SK-N-DZ (cell line): ENCODE results near the gene YPEL2.
A peak's percentile ranks its signal among the peaks of the same experiment; 100 is the strongest.
"Not testable (repeated sequence)": the region's sequence is repeated elsewhere in the genome, so short reads cannot be mapped to it uniquely, and the experiment has no call there.

Experiments
- DNase-seq: peaks from one replicate; pipeline ENCODE4 v3.0.0-alpha.2; 2015; ENCODE audit warnings: low spot score

Gene YPEL2

GRCh38 chr17:59404471-59404870 lies 73.0 kb downstream of the YPEL2 start:
- no peak for DNase-seq

DNA sequence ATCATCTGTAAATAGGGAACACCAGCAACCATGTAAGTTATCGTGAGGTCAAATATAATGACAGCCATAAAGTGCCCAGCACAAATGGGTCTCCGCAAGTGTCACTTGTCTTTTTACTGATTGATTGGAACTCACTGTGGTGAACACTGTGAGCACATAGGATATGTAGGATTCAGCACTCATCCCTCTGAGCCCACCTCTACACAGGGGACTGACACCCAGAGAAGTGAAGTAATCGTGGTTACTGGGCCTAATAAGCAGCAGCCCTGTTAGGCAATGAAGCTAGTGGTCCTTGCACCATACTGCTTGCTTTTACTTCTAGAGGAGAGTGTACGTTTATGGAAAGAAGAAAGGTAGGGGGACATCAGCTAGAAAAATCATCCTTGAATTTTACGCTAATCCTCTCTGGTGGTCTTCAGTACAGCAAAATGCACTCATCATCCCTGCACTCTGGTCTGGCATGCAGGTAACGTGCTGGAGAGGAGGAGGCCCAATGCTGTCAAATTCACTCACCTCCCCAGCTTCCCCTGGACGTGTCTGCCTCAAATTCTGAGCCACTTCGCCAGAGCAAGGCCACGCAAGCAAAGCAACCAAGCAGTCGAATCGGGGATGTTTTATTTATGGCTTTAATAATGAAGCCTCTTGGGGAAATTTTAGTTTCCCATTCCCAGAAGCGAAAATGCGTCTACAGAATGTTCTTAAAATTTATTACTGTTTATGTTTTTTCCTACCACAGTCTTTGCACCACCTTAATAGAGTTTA lies 74.7 kb downstream of the YPEL2 start:
- no peak for DNase-seq

- peak; percentile 83 for DNase-seq
Measured at GRCh38 chr17:59406808-59407381, 75.4 kb downstream of the YPEL2 start.

DNA sequence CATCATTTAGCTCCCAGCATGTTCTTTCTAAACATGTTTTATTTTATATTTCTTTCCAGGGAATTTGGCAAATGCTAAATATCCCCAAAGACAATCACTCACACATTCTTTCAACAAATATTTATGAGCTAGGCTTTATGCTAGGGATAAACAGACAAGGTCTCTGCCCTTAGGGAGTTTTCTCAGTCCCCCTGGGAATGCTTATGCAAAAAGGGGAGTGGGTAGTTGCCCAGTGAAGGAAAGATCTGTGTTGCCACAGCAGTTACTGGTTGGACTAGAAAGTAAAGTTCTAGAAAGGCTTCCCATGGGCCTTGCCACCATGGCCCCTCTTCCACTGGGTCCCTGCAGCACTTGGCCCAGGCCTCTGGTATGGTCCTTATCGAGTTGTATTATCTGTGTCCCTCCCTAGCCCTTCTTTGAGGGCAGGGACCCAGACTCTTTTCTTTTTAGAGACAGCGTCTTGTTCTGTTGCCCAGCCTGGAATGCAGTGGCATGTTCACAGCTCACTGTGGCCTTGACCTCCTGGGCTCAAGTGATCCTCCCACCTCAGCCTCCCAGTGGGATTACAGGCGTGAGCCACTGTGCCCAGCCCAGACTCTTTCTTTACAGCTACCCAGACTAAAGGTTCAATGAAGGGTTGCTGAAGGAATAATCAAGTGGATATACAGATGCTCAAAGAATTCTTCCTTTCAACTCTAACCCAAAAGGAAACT lies 78.0 kb downstream of the YPEL2 start:
- no peak for DNase-seq

DNA sequence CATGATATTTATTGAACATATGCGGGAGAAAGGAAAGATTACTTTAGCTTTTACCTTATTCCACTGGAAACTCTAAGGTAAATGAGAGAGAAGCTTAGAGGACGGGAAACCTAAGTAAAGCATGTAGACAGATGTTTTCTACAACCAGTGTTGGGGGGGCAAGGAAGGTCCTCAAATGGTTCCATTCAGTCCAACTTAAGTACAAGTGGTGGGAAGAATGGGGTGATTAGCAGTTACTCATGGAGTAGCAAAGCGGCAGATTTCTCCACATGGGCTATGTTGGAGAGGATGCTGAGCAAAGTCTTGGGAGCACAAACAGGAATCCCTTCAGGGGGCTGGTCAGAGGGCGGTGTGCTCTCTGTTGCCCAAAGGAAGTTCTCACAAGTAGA lies 78.6 kb downstream of the YPEL2 start:
- DNase-seq: no peak

DNA sequence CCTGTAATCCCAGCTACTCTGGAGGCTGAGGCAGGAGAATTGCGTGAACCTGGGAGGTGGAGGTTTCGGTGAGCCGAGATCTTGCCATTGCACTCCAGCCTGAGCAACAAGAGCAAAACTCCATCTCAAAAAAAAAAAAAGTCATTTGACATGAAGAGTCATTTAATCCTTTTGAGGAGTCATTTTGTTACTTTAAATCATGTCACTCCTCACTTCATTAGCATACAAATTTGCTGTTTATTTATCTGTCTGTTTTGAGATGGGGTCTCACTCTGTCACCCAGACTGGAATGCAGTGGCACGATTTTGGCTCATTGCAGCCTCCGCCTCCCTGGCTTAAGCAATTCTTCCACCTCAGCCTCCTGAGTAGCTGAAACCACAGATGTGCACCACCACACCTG lies 81.0 kb downstream of the YPEL2 start:
- DNase-seq: not testable (repeated sequence)

DNA sequence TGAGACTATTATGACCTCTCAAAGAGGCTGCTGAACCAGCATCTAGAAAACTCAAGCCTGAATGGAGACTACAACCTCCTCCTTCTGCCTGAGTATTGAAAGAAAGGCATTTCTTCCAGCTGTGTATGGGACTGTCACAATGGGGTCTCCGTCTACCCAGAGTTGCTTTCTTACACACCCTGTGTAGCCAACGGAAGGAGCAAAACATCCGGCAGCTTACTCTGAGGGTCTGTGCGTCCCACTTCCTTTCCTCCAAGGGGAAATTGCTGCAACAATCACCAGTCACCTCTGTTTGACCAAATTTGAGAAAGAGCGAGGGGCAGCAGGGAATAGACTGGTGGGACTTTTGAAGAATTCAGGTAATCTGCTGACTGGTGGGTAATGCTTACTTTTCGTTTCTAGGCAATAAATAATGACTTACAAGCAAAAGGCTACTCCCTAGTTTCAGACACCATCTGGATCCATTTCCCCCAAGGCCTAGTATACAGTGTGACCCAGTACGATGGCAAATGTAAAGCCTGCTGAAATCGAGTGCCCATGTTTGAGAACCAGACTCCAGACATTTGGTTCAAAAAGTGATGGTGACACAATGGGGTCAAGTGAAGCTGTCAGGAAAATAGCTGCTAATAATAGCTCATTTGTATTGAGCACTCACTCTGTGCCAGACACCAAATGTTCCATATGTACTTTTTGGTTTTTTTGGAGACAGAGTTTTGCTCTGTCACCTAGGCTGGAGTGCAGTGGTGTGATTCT lies 81.7 kb downstream of the YPEL2 start:
- no peak for DNase-seq

DNA sequence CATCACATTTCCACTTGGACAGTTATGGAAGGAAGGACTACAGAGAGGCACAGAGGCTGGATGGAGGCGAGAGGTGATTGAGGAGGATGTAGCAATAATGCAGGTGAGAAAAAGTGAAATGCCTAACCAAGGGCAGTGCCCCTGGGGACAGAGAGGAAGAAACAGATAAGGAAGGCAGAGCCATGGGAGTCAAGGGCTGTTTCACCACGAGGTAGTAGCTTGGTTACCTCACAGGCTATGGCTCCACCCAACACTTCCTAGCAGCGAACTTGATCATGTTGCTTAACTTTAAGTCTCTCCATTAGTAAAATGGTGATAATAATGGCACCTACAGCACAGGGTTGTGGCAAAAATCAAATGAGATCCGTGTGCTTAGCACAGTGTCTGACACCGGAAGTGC lies 83.9 kb downstream of the YPEL2 start:
- no peak for DNase-seq

GRCh38 chr17:59416184-59416583 lies 84.7 kb downstream of the YPEL2 start:
- DNase-seq: no peak

DNA sequence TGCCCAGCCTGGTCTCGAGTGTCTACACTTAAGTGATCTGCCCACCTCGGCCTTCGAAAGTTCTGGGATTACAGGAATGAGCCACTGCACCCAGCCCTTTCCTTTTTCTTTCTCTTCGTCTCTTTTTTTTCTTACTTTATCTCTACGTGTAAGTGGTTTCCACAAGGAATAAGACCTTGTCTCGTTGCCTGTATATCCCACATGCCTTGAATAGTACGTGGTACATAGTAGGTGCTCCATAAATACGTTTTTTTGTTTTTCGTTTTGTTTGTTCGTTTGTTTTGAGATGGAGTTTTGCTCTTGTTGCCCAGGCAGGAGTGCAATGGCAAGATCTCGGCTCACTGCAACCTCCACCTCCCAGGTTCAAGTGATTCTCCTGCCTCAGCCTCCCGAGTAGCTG lies 86.0 kb downstream of the YPEL2 start:
- no peak for DNase-seq

DNA sequence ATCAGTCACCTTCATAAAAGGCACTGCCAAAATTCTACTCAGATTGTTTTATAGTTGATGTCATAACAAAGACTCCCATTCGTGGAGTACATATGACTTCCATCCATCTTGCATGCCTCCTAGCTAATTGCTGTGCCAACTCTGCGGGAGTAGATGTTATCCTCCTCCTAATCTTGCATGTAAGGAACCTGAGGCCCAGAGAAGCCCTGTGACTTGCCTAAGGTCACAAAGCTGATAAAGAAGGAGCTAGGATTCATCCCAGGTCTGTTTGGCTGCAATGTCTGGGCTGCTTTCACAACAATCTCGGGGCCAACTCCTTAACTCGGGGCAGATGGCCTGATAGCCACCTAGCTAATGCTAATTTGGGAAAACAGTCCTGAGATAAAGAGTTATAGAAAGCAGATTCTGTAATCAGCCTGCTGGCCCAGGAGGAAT lies 87.3 kb downstream of the YPEL2 start:
- DNase-seq: peak; percentile 92

- no peak for DNase-seq
Measured at GRCh38 chr17:59420901-59421300, 89.4 kb downstream of the YPEL2 start.

- DNase-seq: no peak
Measured at GRCh38 chr17:59421722-59422121, 90.3 kb downstream of the YPEL2 start.

DNA sequence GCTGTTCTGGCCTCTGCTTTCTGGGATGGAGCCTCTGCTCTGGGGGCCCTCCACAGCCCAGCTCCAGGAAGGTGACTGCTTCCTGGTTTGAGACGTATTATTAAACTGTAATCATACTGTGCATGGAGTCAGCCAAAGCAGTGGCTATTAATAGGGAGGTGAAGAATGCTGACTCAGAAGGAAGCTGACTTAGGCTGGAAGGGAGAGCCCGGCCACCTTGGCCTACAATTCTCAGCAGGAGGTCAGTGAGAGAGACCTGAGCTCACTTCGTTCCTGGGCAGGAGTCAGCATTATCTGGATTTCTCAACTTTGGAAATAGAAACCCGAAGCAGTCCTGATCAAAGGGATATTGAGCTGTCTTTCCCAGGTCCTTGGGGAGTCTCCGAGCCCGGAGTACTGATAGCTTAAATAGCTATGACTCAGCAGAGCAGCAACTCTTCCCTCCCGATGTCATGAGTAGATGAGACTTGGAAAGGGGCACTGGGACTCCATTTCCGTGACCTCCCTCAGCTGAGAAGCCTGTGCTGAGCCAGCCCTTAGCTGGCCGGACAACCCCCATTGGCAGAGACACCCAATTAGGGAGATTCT lies 91.8 kb downstream of the YPEL2 start:
- peak; percentile 48 for DNase-seq

DNA sequence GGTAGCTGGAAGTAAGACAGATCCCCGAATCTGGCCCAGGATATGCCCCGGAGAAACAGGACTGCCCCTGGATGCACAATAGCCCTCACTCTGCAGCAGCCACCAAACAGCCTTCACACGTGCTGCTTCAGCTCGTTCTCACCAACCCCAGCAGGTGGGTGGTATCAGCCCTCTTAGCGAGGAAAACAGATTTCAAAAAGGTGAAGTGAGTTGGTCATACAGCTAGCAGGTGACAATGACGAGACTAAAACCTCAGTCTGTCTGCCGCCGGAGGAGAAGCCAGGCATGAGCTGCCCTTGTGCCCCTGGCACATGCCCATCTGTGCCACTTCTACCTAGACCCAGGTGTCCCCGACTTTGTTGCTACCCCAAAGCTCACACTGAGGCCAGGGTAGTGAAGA lies 92.4 kb downstream of the YPEL2 start:
- DNase-seq: no peak

DNA sequence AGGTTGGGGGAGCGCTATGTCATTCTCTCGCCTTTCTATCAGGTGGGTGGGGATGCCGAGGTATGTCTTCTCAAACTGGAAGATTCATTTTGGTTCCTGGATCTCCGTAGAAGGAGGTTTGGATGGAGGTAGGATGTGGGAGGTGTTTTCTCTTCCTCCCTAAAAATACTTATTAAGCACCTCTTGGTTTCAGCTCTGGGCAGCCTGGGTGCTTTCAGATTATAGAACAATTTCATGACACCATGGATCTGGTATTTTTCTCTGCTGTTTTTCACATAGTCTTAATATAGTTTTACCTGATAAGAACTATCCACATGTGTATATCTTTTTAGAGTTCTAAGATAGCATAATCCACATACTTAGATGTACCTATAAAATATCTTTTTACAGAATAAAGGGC lies 92.9 kb downstream of the YPEL2 start:
- no peak for DNase-seq

DNA sequence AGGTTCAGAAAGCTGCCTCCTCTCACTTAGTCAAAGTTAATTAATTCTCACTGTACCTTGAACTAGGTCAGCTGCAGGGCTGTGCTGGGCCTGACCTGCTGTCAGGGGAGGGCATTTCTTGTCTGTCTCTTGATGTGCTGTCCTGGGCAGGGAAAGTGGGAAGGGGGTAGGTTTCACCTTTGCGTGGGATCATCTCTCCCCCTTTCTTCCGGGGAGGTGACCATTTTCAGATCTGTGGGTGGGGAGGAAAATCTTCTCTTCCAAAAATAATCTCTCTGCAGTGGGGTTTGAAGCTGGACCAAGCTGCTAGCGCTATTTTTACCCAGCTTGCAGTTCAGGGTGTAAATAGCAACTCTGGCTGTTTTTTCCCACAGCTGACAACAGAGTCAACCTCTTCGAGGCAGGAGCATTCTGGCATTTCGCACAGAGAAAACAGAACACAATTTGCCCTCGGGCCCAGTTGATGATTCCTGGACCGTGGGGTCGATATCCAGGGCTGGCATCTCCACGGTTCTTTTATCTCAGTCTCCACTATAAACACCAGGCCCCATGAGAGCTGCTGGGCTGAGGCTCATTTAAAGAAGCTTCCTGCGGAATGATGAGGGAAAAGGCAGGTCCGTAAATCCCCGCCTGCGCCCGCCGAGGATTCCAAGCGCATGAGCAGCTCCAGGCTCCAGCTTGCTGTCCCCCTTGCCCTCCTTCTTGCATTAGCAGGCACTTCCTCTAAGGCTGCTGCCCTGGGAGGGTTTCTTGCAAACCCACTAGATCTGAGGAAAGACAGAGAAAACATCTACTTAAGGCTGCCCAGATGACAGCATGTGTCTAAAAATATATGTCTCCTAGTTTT lies 93.9 kb downstream of the YPEL2 start:
- DNase-seq: peak; percentile 47

- DNase-seq: no peak
Measured at GRCh38 chr17:59426031-59426430, 94.6 kb downstream of the YPEL2 start.

DNA sequence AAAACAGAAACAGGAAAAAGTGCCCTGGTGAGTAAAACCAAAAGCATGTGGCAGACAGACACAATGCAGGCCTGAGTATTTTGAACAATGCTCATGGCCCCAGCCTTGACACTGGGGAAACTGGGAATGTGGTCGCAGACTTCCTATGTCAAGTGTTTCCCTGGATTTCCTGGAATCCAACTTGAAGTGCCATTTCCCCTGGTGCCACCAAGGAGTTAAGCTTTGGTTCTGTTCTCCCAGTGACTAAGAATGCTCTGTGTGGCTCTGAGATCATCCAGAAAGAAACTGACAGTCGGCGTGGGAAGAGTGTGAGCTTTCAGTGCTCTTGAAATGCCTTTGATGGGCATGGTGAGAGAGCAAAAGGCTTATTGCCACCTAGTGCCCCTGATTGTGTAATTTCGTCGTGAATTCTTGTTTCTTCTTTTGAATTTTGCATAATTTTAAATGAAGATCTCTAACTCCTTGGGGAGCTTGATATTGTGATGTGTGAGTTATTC lies 96.0 kb downstream of the YPEL2 start:
- DNase-seq: no peak

- no peak for DNase-seq
Measured at GRCh38 chr17:59427996-59428395, 96.5 kb downstream of the YPEL2 start.
